Measurements from ENCODE around the gene CYP26C1.
A peak's percentile ranks its signal among the peaks of the same experiment; 100 is the strongest.

The CYP26C1 gene

DNA sequence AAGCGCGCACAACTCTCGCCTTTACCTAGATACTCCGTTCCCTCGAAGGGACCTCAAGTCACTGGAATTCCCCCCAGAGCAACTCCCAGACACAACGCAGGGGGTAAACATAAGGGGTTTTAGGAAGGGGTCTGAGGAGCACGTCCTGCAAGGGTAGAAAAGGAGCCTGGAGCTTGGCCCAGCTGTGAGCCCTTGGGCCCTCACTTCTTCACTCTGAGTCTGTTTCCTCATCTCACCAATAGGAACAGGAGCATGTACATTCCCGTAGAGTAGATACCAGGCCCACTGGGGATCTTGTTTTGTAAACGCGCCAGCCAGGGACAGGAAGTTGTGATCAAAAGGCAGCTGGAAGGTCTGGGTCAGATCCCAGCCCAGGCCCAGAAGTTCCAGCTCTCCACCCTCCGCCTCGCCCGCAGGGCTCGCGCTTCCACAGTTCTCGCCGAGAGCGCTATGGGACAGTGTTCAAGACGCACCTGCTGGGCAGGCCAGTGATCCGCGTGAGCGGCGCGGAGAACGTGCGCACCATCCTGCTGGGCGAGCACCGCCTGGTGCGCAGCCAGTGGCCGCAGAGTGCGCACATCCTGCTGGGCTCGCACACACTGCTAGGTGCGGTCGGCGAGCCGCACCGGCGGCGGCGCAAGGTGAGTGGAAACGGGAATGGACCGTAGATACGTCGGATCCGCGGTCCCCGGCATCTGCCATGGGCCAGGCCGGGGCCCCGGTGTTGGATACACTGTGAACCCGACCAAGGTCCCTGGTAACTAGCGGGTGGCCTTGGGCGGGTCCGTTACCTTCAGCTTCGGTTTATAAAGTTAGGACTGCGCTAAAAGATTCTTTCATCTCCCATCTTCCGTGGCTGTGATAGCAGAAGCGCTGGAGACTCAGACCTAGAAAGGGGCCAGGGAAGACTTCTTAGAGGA lies 1.3 kb downstream of the CYP26C1 start:
- Mint-ChIP-seq H3K27me3 (peaks cover 22% of the 10 kb centered on the region), H3K27ac (no peak overlapping the region), H3K36me3 (peaks cover 16% of the 10 kb centered on the region), H3K4me3 (peak overlapping the region; percentile 77), H3K4me1 (ENCODE audit: low read depth) (peaks cover 23% of the 10 kb centered on the region), H3K9me3 (ENCODE audit: low read depth) (no peaks in the 10 kb centered on the region)

DNA sequence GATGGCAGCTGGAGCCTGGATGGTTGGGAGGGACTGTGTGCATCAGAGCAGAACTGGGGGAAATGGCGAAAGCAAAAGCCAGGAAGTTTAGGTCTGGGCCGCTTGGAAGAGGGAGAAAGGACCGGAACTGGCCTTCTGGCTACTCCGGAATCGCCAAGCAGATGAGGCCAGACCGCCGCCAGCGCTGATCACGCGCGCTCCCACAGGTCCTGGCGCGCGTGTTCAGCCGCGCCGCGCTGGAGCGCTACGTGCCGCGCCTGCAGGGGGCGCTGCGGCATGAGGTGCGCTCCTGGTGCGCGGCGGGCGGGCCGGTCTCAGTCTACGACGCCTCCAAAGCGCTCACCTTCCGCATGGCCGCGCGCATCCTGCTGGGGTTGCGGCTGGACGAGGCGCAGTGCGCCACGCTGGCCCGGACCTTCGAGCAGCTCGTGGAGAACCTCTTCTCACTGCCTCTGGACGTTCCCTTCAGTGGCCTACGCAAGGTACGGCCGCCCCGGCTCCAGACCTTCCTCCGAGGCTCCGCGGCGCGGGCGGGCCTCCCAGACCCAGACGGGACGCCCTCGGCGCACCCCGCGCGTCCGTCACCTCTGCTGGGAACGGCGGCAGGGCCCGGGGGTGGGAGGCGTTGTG lies 2.0 kb downstream of the CYP26C1 start:
- peak overlapping the region; percentile 77 for H3K4me3 Mint-ChIP-seq
- peaks cover 29% of the 10 kb centered on the region for H3K27me3 Mint-ChIP-seq
- no peaks in the 10 kb centered on the region for H3K9me3 Mint-ChIP-seq (ENCODE audit: low read depth)
- no peak overlapping the region for H3K27ac Mint-ChIP-seq
- peaks cover 12% of the 10 kb centered on the region for H3K36me3 Mint-ChIP-seq
- peaks cover 23% of the 10 kb centered on the region for H3K4me1 Mint-ChIP-seq (ENCODE audit: low read depth)

DNA sequence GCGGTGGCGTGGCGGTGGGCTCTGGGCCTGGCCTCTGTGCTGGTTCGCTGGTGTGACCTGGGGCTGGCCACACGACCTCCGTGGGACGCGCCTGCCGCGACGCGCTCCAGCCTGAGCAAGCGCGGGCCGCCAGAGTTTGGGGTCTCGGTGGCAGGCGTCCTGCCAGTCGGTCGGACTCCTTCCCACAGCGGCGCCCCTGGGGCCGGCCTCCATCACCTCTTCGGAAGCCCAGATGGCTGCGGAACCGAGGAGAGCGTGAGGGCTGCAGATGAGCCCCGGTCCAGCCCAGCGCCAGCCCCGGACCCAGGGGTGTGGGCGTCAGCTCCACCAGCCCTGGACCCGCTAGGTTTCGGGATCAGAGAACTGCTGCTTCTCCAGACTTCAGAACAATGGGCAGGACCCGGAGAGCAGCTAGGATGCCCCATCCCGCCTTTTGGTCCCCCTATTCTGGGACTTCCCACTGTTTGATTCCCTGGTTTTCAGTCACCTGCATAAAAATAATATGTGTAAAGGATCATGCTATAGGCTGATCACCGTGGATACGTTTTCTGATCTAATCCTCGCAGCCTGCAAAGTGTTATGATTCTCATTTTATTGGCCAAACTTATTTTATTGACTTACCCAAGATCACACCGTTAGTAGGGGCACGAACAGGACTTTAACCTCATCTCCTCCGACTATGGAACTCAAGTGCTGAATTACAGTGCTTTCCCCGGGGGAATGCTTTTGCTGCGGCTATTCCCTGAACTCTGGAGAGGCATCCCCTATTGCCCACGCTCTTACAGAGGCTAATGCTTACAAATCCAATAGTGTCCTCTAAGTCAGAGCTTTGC lies 2.8 kb downstream of the CYP26C1 start:
- H3K27me3 Mint-ChIP-seq = peaks cover 32% of the 10 kb centered on the region
- H3K4me3 Mint-ChIP-seq = peak overlapping the region; percentile 58
- no peak overlapping the region for H3K27ac Mint-ChIP-seq
- peaks cover 8% of the 10 kb centered on the region for H3K36me3 Mint-ChIP-seq
- no peaks in the 10 kb centered on the region for H3K9me3 Mint-ChIP-seq (ENCODE audit: low read depth)
- H3K4me1 Mint-ChIP-seq (ENCODE audit: low read depth) = peaks cover 25% of the 10 kb centered on the region

DNA sequence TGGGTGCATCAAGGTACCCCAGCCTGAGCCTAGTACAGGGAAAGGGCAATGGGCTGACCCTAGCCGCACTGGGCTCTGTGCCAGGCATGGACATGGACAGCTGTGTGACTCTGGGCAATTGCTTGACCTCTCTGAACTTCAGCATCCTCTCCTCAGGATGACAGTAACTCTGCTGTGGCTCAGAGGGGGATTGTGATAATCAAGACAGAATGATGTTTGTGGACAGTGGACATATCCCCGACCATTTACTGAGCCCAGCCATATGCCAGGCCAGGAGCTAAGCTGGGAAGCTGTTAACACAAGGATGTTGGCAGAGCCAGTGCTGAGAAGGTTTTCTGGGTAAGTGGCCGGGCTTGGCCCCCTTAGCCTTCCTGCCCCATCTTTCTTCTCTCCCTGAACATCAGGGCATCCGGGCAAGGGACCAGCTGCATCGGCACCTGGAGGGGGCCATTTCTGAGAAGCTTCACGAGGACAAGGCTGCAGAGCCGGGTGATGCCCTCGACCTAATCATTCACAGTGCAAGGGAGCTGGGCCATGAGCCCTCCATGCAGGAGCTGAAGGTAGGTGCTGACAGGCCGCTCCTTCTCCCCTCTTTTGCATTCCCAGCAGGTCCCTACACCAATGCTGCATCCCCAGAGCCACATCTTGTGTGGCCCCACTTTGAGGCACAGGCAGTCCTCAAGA lies 3.5 kb downstream of the CYP26C1 start:
- no peak overlapping the region for H3K27ac Mint-ChIP-seq
- peaks cover 30% of the 10 kb centered on the region for H3K4me1 Mint-ChIP-seq (ENCODE audit: low read depth)
- peaks cover 3% of the 10 kb centered on the region for H3K36me3 Mint-ChIP-seq
- no peaks in the 10 kb centered on the region for H3K9me3 Mint-ChIP-seq (ENCODE audit: low read depth)
- peak overlapping the region; percentile 58 for H3K4me3 Mint-ChIP-seq
- H3K27me3 Mint-ChIP-seq = peaks cover 40% of the 10 kb centered on the region

DNA sequence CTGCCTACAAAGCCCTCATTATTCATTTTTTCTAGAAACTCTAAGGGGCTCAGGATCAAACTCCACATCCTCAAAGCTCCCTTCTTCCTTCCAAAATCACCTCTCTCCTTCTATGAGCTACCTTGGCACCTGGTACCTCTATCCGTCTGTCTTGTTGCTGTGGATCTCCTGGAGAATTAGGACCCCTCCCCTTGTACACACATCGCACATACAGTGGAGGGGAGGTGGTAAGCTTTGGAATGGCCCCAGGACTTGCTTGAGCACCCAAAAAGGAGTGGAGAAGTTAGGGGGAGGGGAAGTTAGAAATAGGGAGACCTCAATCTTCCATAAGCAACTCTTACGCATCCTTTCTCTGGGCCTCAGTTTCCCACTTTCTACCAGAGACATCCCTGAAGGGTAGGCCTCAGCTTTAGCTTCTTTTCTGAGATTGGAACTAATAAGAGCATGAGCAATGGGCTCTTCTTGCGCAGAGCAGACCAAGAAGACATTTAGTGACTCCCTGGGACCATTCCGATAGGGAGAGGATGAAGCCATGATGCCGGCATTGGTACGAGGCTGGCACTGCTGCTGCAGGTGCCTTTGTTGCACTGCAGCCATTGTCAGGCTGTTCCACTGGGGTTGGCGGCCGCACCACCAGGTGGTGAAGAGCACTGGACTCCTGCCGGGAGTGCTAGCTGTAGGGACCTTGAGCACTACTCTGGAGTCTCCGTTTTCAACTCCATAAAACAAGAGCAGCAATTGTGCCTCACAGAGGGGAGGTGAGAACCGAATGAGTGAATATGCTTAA lies 4.5 kb downstream of the CYP26C1 start:
- Mint-ChIP-seq H3K27ac (no peak overlapping the region), H3K9me3 (ENCODE audit: low read depth) (no peaks in the 10 kb centered on the region), H3K4me3 (no peak overlapping the region), H3K4me1 (ENCODE audit: low read depth) (peaks cover 27% of the 10 kb centered on the region), H3K36me3 (no peaks in the 10 kb centered on the region), H3K27me3 (peaks cover 40% of the 10 kb centered on the region)

DNA sequence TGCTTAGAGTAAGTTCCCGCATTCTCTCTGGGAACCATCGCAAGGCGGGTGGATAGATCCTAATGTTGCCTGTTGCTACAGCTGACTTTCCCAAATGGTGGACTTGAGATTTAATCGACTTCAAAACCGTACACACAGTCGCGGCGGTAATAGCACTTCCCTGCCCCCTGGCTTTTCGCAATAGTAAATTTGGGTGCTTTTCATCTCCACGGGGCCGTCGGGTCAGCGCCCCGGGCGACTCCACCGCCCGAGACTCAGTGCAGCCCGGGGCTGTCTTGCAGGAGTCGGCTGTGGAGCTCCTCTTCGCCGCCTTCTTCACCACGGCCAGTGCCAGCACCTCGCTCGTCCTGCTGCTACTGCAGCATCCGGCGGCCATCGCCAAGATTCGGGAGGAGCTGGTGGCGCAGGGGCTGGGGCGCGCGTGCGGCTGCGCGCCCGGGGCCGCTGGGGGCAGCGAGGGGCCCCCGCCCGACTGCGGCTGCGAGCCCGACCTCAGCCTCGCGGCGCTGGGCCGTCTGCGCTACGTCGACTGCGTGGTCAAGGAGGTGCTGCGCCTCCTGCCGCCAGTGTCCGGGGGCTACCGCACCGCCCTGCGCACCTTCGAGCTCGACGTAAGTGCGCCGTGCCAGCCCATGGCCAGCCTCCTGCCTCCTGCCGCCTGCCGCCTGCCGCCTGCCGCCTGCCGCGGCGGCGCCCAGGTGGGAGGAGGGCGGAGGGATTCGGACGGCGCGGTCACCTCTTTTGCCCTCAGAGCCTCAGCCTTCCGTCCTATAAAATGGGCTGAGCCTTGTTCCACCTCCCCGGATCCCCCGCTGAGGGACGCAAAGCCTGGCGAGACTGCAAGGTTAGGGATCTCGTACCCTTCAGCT lies 5.3 kb downstream of the CYP26C1 start:
- Mint-ChIP-seq H3K27ac (no peak overlapping the region), H3K27me3 (peaks cover 44% of the 10 kb centered on the region), H3K9me3 (ENCODE audit: low read depth) (no peaks in the 10 kb centered on the region), H3K4me3 (no peak overlapping the region), H3K4me1 (ENCODE audit: low read depth) (peaks cover 27% of the 10 kb centered on the region), H3K36me3 (no peaks in the 10 kb centered on the region)

DNA sequence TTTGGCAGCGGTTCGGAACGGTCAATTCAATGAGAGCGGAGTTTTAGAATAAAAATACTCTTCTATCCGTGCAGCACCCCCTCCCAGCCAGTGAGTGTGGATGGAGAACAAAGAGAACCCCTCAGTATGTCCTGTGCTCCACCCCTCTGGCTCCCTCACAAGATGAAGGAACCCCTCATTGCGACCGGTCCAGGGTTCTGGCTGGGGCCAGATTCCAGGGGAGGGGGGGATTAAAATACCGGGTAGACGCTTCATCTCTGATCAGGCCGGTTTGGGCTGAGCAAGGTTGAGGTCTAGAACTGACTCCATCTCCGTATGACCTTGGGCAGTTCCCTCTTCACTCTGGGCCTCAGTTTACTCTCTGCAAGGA lies 5.9 kb downstream of the CYP26C1 start:
- Mint-ChIP-seq H3K27ac (no peak overlapping the region), H3K4me3 (no peak overlapping the region), H3K4me1 (ENCODE audit: low read depth) (peaks cover 27% of the 10 kb centered on the region), H3K36me3 (no peaks in the 10 kb centered on the region), H3K27me3 (peaks cover 46% of the 10 kb centered on the region), H3K9me3 (ENCODE audit: low read depth) (no peaks in the 10 kb centered on the region)

DNA sequence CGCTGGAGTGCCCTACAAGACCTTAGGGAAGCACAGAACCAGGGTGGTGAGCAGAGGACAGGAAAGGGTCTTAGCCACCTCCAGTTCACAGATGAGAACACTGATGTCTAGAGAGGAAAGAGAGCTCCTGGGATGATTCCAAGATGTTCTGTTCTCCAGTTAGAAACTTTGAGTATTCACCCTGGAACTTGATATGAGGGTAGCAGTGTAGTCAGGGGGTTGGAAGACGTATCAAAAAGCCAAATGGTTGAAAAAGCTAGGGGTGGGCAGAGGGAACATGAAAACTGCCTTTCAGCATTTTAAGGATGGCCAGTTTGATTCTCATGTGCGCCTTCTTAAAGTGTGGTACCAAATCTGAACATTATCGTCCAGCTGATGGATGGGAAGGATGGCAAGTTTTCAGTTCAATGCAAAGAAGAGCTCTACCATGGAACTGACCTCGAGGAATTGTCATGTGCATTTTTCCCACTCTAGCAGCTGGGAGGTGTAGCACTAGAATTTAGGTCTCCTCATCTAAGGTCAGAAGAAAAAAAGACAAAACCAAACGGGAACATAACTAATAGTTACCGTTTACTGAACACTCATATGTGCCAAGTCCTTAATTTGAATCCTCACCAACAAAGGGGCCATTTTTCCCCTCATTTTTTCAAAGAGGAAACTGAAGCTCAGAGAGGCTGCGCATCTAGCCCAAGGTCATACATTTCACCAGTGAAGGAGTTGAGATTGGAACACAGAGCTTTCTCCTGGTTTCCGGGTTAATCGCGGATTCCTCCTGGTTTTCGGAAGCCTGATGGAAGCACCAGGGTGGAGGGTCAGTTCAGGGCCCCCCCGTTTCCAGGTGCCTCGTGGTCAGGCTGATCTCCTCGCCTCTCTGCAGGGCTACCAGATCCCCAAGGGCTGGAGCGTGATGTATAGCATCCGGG lies 7.1 kb downstream of the CYP26C1 start:
- Mint-ChIP-seq H3K27ac (no peak overlapping the region), H3K4me1 (ENCODE audit: low read depth) (peaks cover 29% of the 10 kb centered on the region), H3K4me3 (no peak overlapping the region)

DNA sequence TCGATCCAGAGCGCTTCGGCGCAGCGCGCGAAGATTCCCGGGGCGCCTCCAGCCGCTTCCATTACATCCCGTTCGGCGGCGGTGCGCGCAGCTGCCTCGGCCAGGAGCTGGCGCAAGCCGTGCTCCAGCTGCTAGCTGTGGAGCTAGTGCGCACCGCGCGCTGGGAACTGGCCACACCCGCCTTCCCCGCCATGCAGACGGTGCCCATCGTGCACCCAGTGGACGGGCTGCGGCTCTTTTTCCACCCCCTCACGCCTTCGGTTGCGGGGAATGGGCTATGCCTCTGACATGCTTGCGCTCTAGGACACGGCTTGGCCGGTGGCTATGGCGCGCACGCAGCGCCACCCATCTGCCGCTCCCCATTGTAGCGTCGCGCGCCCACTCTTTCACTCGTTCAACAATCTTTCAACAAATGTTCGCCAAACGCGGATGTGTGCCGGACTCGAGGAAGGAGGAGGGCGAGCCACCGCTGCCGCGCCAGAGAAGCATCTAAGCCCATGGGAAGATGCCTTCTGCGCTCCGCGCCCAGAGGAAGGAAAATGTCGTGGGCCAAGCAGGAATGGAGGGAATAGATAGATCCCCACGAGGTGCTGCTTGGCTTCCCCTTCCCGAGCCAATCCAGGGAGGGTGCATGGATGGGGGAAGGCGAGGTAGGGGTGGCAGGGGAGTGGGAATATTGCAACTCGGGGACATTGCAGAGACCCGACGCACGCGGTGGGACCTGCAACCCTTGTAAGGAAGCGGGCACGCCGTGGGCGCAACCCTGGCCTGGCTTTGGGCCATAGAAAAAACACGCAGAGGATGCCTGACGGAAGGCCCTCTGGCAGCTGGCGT lies 8.0 kb downstream of the CYP26C1 start:
- peaks cover 27% of the 10 kb centered on the region for H3K4me1 Mint-ChIP-seq (ENCODE audit: low read depth)
- H3K4me3 Mint-ChIP-seq = no peak overlapping the region
- no peaks in the 10 kb centered on the region for H3K9me3 Mint-ChIP-seq (ENCODE audit: low read depth)
- peaks cover 48% of the 10 kb centered on the region for H3K27me3 Mint-ChIP-seq
- no peaks in the 10 kb centered on the region for H3K36me3 Mint-ChIP-seq
- H3K27ac Mint-ChIP-seq = no peak overlapping the region

More for the DNA sequence above, 7.1 kb downstream of the CYP26C1 start:
- Mint-ChIP-seq H3K9me3 (ENCODE audit: low read depth) (no peaks in the 10 kb centered on the region), H3K36me3 (no peaks in the 10 kb centered on the region), H3K27me3 (peaks cover 48% of the 10 kb centered on the region)

DNA sequence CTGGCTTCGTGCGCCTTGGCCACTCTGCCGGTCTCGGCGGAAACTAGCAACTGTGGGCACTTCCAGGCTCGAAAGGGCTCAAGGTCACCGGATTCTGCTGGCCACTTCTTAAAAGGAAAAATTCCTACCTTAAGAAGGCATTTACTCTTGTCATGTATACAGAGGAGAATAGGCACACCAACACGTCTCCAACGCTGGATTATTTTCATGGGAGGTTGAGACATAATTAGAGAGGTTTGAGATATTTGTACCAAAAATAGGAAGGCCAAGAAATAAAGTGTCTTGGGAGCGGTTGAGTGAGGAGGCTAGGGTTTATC lies 8.6 kb downstream of the CYP26C1 start:
- no peak overlapping the region for H3K27ac Mint-ChIP-seq
- H3K27me3 Mint-ChIP-seq = peaks cover 48% of the 10 kb centered on the region
- H3K4me3 Mint-ChIP-seq = no peak overlapping the region
- peaks cover 26% of the 10 kb centered on the region for H3K4me1 Mint-ChIP-seq (ENCODE audit: low read depth)
- H3K36me3 Mint-ChIP-seq = no peaks in the 10 kb centered on the region
- no peaks in the 10 kb centered on the region for H3K9me3 Mint-ChIP-seq (ENCODE audit: low read depth)

DNA sequence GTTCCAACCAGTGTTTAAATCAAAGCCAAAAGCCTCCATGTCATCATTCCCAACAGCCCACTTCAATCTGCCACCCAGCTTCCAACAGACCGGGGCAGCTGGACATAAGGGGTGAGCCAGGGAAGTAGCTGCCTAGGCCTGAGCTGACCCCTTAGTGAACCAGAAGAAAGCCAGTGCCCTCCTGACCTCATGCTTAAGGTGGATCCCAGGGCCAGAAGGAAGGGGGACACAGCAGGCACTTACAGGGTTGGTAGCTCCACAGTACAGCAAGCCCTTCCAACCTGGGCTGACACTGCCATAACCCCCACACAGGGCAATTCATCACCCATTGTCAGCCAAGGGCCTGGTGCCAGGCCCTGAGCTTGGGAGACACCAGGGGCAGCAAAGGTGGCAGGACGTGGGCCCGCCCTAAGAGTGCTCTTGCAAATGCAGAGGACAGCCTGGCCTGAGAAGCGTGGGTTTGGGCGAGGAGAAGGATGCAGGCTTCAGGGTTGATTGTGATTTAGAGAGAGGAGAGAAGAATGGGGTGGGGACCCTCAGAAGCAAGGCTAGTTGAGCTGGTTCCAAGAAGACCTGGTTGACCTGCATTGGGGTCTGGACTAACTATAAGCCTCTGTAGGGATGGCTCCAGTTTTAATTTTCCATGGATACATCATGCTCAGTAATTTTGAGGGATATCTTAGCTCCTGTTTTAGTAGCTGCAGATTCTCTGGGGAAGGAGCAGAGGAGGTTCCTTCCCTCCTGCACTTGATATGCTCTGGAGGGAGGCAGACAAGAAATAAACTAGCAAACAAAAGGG lies 10.0 kb downstream of the CYP26C1 start:
- Mint-ChIP-seq H3K36me3 (no peaks in the 10 kb centered on the region), H3K4me3 (peak overlapping the region; percentile 4), H3K9me3 (ENCODE audit: low read depth) (no peaks in the 10 kb centered on the region)

More for the DNA sequence above, 10.0 kb downstream of the CYP26C1 start:
- Mint-ChIP-seq H3K4me1 (ENCODE audit: low read depth) (peaks cover 30% of the 10 kb centered on the region), H3K27ac (no peak overlapping the region), H3K27me3 (peaks cover 44% of the 10 kb centered on the region)
